Neural cell (in vitro differentiated cells): ENCODE results near the gene CNKSR2. TPM values are rescaled to one million over a fixed set of nuclear protein-coding genes. Genes with fewer than 3 reads are reported as not detected.

Experiments
- H2AFZ ChIP-seq: fragments of 200-600, 300-800 bp; sonication (generic), shearing (Covaris generic); 2 replicates; pipeline ENCODE4 v1.6.0; 2014; ENCODE audit warnings: low read depth, mild to moderate bottlenecking, antibody characterized with exemption, low read length, moderate library complexity
- H3F3A ChIP-seq: fragments of 200-600 bp; shearing (Covaris generic); 2 replicates; pipeline ENCODE4 v1.6.1; 2016; ENCODE audit warnings: mild to moderate bottlenecking, moderate library complexity, mixed read lengths, antibody characterized with exemption, low read length; ENCODE audit not compliant: insufficient read depth, poor library complexity, severe bottlenecking
- H3K27ac ChIP-seq: fragments of 200-600, 300-800 bp; sonication (generic), shearing (Covaris generic); 2 replicates; pipeline ENCODE4 v1.5.1; 2014; ENCODE audit warnings: mild to moderate bottlenecking, low read length, moderate library complexity
- H3K27me3 ChIP-seq: fragments of 300-800, 200-600 bp; sonication (generic), shearing (Covaris generic); 2 replicates; pipeline ENCODE4 v1.6.0; 2014; ENCODE audit warnings: mild to moderate bottlenecking, low read depth, low read length, moderate library complexity; ENCODE audit not compliant: insufficient read depth
- H3K36me3 ChIP-seq: fragments of 300-800, 200-600 bp; sonication (generic), shearing (Covaris generic); 2 replicates; pipeline ENCODE4 v1.5.1; 2014; ENCODE audit warnings: mild to moderate bottlenecking, antibody characterized with exemption, low read length, moderate library complexity; ENCODE audit not compliant: insufficient read depth
- H3K4me2 ChIP-seq: fragments of 300-800, 200-600 bp; sonication (generic), shearing (Covaris generic); 2 replicates; pipeline ENCODE4 v1.6.0; 2014; ENCODE audit warnings: mild to moderate bottlenecking, low read length
- H3K4me3 ChIP-seq: fragments of 300-800, 200-600 bp; sonication (generic), shearing (Covaris generic); 2 replicates; pipeline ENCODE4 v1.5.1; 2014; ENCODE audit warnings: mild to moderate bottlenecking, low read length, moderate library complexity
- H3K79me2 ChIP-seq: fragments of 200-600 bp; shearing (Covaris generic); replicated peaks from 2 replicates; pipeline ENCODE4 v1.6.0; 2014; ENCODE audit warnings: mild to moderate bottlenecking, low read length, moderate library complexity; ENCODE audit not compliant: insufficient read depth
- H3K9ac ChIP-seq: fragments of 300-800, 200-600 bp; sonication (generic), shearing (Covaris generic); 2 replicates; pipeline ENCODE4 v1.6.1; 2016; ENCODE audit warnings: mild to moderate bottlenecking, low read length, mixed read lengths
- H3K9me2 ChIP-seq: fragments of 200-600 bp; shearing (Covaris generic); 2 replicates; pipeline ENCODE4 v1.6.1; 2016; ENCODE audit warnings: mild to moderate bottlenecking, low read length, mixed read lengths; ENCODE audit not compliant: insufficient read depth
- H3K9me3 ChIP-seq: fragments of 200-600, 300-800 bp; sonication (generic), shearing (Covaris generic); 2 replicates; pipeline ENCODE4 v1.6.1; 2016; ENCODE audit warnings: mild to moderate bottlenecking, mixed run types, low read length, moderate library complexity, mixed read lengths
- H4K20me1 ChIP-seq: fragments of 200-600 bp; shearing (Covaris generic); 2 replicates; pipeline ENCODE4 v1.6.1; 2016; ENCODE audit warnings: mild to moderate bottlenecking, mixed run types; ENCODE audit not compliant: insufficient read depth
- EP300 ChIP-seq: fragments of 450-650 bp; conservative IDR thresholded peaks from 2 replicates; pipeline ENCODE4 v1.6.1; 2014; ENCODE audit warnings: antibody characterized with exemption, mild to moderate bottlenecking, moderate library complexity; ENCODE audit not compliant: poor library complexity, severe bottlenecking
- MXI1 ChIP-seq: fragments of 450-650 bp; conservative IDR thresholded peaks from 2 replicates; pipeline ENCODE4 v1.6.1; 2014; ENCODE audit warnings: antibody characterized with exemption, mild to moderate bottlenecking; ENCODE audit not compliant: poor library complexity, severe bottlenecking
- POLR2AphosphoS5 ChIP-seq: IDR thresholded peaks from 2 replicates; pipeline ENCODE4 v1.6.1; 2012
- RAD21 ChIP-seq: fragments of 450-650 bp; conservative IDR thresholded peaks from 2 replicates; pipeline ENCODE4 v1.6.1; 2014; ENCODE audit warnings: antibody characterized with exemption, mild to moderate bottlenecking, moderate library complexity
- SMC3 ChIP-seq: fragments of 450-650 bp; conservative IDR thresholded peaks from 2 replicates; pipeline ENCODE4 v1.6.1; 2014; ENCODE audit warnings: antibody characterized with exemption, mild to moderate bottlenecking, moderate library complexity; ENCODE audit not compliant: poor library complexity
- TAF1 ChIP-seq: IDR thresholded peaks from 2 replicates; pipeline ENCODE4 v1.6.1; 2012; ENCODE audit warnings: low read depth
- polyA plus RNA-seq: library from polyadenylated mRNA; depleted of rRNA; stranded (reverse); fragments of >200 nt; gene quantifications from 2 replicates; pipeline ENCODE4 v1.2.3, GENCODE V29; 2014
- TF ChIP-seq, protein P1 (sequence below): fragments of 450-650 bp; IDR thresholded peaks from 2 replicates; pipeline ENCODE4 v1.5.1; 2014; ENCODE audit warnings: antibody characterized with exemption, mild to moderate bottlenecking, moderate library complexity; ENCODE audit not compliant: poor library complexity, severe bottlenecking
- TF ChIP-seq, protein P2 (sequence below): IDR thresholded peaks from 2 replicates; pipeline ENCODE4 v1.6.1; 2012; ENCODE audit warnings: borderline replicate concordance

CNKSR2 gene
- polyA plus RNA-seq, 1 donor from 2014 or later: 31.1 TPM

DNA sequence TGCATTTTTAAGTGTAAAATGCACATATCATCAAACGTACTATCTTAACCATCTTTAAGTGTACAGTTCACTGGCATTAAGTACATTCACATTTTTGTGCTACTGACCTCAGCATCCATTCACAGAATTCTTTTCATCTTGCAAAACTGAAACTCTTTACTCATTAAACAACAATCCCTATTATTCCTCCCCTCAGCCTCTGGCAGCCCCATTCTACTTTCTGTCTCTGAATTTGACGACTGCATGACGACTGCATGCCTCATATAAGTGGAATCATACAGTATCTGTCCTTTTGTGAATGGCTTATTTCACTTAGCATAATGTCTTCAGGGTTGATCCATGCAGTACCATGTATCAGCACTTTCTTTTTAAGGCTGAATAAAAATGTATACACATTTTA, 38.7 kb downstream of the CNKSR2 start:
- no peak overlapping the region for H3K4me2 ChIP-seq
- no peaks in the 10 kb centered on the region for H3K27me3 ChIP-seq
- H3K4me3 ChIP-seq: no peak overlapping the region
- no peaks in the 10 kb centered on the region for H4K20me1 ChIP-seq
- no peak overlapping the region for H2AFZ ChIP-seq
- no peak overlapping the region for H3K27ac ChIP-seq
- peaks cover 17% of the 10 kb centered on the region for H3K79me2 ChIP-seq
- no peak for TF ChIP-seq SMC3
- TF ChIP-seq TAF1: no peak
- TF ChIP-seq, protein P1, sequence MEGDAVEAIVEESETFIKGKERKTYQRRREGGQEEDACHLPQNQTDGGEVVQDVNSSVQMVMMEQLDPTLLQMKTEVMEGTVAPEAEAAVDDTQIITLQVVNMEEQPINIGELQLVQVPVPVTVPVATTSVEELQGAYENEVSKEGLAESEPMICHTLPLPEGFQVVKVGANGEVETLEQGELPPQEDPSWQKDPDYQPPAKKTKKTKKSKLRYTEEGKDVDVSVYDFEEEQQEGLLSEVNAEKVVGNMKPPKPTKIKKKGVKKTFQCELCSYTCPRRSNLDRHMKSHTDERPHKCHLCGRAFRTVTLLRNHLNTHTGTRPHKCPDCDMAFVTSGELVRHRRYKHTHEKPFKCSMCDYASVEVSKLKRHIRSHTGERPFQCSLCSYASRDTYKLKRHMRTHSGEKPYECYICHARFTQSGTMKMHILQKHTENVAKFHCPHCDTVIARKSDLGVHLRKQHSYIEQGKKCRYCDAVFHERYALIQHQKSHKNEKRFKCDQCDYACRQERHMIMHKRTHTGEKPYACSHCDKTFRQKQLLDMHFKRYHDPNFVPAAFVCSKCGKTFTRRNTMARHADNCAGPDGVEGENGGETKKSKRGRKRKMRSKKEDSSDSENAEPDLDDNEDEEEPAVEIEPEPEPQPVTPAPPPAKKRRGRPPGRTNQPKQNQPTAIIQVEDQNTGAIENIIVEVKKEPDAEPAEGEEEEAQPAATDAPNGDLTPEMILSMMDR: no peak
- no peak for TF ChIP-seq POLR2AphosphoS5
- no peak for TF ChIP-seq RAD21
- no peak for TF ChIP-seq MXI1
- TF ChIP-seq, protein P2, sequence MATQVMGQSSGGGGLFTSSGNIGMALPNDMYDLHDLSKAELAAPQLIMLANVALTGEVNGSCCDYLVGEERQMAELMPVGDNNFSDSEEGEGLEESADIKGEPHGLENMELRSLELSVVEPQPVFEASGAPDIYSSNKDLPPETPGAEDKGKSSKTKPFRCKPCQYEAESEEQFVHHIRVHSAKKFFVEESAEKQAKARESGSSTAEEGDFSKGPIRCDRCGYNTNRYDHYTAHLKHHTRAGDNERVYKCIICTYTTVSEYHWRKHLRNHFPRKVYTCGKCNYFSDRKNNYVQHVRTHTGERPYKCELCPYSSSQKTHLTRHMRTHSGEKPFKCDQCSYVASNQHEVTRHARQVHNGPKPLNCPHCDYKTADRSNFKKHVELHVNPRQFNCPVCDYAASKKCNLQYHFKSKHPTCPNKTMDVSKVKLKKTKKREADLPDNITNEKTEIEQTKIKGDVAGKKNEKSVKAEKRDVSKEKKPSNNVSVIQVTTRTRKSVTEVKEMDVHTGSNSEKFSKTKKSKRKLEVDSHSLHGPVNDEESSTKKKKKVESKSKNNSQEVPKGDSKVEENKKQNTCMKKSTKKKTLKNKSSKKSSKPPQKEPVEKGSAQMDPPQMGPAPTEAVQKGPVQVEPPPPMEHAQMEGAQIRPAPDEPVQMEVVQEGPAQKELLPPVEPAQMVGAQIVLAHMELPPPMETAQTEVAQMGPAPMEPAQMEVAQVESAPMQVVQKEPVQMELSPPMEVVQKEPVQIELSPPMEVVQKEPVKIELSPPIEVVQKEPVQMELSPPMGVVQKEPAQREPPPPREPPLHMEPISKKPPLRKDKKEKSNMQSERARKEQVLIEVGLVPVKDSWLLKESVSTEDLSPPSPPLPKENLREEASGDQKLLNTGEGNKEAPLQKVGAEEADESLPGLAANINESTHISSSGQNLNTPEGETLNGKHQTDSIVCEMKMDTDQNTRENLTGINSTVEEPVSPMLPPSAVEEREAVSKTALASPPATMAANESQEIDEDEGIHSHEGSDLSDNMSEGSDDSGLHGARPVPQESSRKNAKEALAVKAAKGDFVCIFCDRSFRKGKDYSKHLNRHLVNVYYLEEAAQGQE: no peak
- TF ChIP-seq EP300: no peak
- no peaks in the 10 kb centered on the region for H3K9me2 ChIP-seq
- no peaks in the 10 kb centered on the region for H3K9me3 ChIP-seq
- H3K9ac ChIP-seq: no peak overlapping the region
- H3F3A ChIP-seq: no peaks in the 10 kb centered on the region
- H3K36me3 ChIP-seq: no peaks in the 10 kb centered on the region

DNA sequence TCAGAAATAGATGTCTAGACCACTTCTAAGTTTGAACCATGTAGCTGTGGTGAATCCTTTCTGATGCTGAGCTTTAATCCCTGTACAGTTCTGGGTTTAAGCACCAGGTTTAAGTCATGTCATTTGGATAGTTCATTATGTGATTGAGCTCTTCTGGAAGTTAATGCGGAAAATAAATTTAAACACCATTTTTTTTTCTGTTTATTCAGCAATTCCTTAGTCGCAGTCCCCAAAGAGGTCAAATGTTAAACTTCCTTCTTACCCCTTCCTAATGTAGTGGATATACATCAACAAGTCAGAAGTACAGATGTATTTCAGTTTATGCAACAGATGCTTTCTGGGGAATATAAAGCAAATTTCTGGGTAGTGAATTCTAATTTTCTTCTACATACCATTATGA, 52.9 kb downstream of the CNKSR2 start:
- Histone ChIP-seq H4K20me1 (no peaks in the 10 kb centered on the region), H3K36me3 (no peaks in the 10 kb centered on the region)
- no peak for TF ChIP-seq MXI1
- TF ChIP-seq, protein P1: no peak
- TF ChIP-seq, protein P2: no peak
- no peak for TF ChIP-seq TAF1

More for the DNA sequence above, 52.9 kb downstream of the CNKSR2 start:
- H3K4me3 ChIP-seq: no peak overlapping the region
- no peaks in the 10 kb centered on the region for H3K9me3 ChIP-seq
- no peak overlapping the region for H3K27ac ChIP-seq
- H3K9me2 ChIP-seq: no peaks in the 10 kb centered on the region
- H3K79me2 ChIP-seq: no peaks in the 10 kb centered on the region
- H3F3A ChIP-seq: no peaks in the 10 kb centered on the region
- H3K27me3 ChIP-seq: no peaks in the 10 kb centered on the region
- H3K9ac ChIP-seq: no peak overlapping the region
- no peak overlapping the region for H3K4me2 ChIP-seq
- no peak overlapping the region for H2AFZ ChIP-seq
